Brain microvascular endothelial cell (primary cell): ENCODE results near the gene DAZAP2.

ENCODE experiments used
- DNase-seq: peaks from one replicate; pipeline ENCODE4 v3.0.0-alpha.2; 2020
- H3K27ac ChIP-seq: fragments of 250-450 bp; sonication (Bioruptor Pico); 2 replicates; pipeline ENCODE4 v1.5.1; 2020; ENCODE audit warnings: mild to moderate bottlenecking, moderate library complexity
- H3K27me3 ChIP-seq: fragments of 250-450 bp; sonication (Bioruptor Pico); replicated peaks from 2 replicates; pipeline ENCODE4 v1.5.1; 2020; ENCODE audit warnings: mild to moderate bottlenecking
- H3K36me3 ChIP-seq: fragments of 250-450 bp; sonication (Bioruptor Pico); replicated peaks from 2 replicates; pipeline ENCODE4 v1.5.1; 2020; ENCODE audit warnings: mild to moderate bottlenecking
- H3K4me3 ChIP-seq: 2 replicates; pipeline ENCODE4 v1.5.1; 2011; ENCODE audit warnings: low read depth, mild to moderate bottlenecking, control low read depth, low read length, moderate library complexity
- in situ Hi-C: cut with HindIII; loops from 2 replicates; pipeline ENCODE4 v1.10.0; 2017; ENCODE audit warnings: low sequenced_read_pairs, low pct_ligation_motif_present
- TF ChIP-seq, protein P1 (sequence below): IDR thresholded peaks from 2 replicates; pipeline ENCODE4 v1.5.1; 2011; ENCODE audit warnings: low read depth, mild to moderate bottlenecking, moderate library complexity, low read length, control low read depth, inconsistent platforms; ENCODE audit errors: missing control alignments

DAZAP2 gene

DNA sequence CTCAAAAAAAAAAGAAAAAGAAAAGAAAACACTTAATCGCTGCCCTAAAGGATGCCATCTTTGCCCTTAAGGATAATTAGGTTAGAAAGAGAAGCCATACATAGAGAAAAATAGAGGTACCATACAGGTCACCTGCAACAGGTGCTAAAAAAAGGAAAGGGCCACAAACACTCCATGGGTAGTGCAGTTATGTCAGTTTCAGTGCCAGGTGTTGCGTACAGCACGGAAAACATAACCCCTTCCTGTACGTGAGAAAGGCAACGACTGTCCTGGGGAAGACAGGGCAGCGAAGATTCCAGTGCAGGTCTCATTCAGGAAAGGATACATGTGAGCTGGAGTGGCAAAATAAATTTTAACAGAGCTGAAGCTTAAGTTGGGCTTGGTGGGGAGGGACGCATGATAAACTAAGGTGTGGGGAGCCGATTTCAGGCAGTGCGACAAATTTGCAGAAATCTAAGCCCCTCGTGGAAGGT is 553 bp upstream of the DAZAP2 start:
- in situ Hi-C loops: no loop called here
- peak overlapping the region; percentile 100 for H3K4me3 ChIP-seq
- H3K27me3 ChIP-seq: no peaks in the 10 kb centered on the region
- TF ChIP-seq, protein P1, sequence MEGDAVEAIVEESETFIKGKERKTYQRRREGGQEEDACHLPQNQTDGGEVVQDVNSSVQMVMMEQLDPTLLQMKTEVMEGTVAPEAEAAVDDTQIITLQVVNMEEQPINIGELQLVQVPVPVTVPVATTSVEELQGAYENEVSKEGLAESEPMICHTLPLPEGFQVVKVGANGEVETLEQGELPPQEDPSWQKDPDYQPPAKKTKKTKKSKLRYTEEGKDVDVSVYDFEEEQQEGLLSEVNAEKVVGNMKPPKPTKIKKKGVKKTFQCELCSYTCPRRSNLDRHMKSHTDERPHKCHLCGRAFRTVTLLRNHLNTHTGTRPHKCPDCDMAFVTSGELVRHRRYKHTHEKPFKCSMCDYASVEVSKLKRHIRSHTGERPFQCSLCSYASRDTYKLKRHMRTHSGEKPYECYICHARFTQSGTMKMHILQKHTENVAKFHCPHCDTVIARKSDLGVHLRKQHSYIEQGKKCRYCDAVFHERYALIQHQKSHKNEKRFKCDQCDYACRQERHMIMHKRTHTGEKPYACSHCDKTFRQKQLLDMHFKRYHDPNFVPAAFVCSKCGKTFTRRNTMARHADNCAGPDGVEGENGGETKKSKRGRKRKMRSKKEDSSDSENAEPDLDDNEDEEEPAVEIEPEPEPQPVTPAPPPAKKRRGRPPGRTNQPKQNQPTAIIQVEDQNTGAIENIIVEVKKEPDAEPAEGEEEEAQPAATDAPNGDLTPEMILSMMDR: no peak
- H3K27ac ChIP-seq: no peak overlapping the region
- no peak for DNase-seq
- H3K36me3 ChIP-seq: peaks cover 23% of the 10 kb centered on the region

DNA sequence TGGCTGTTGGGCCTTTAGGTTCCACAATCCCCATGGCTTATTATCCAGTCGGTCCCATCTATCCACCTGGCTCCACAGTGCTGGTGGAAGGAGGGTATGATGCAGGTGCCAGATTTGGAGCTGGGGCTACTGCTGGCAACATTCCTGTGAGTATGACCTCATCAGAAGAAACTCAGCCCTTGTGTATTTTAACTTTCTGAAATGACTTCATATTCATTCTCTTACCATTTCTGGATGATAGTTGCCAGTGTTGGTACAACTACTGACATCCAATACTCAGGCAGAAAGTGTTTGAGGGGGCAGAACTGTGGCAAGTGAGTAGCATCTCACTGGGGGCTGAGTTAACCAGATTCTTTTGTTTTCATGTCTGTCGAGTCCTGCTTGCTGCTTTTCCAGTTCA is 2.3 kb downstream of the DAZAP2 start:
- H3K27me3 ChIP-seq: no peaks in the 10 kb centered on the region
- peak; percentile 8 for DNase-seq
- TF ChIP-seq, protein P1: no peak
- H3K4me3 ChIP-seq: no peak overlapping the region
- H3K27ac ChIP-seq: no peak overlapping the region
- peaks cover 39% of the 10 kb centered on the region for H3K36me3 ChIP-seq
- in situ Hi-C loops: no loop called here

DNA sequence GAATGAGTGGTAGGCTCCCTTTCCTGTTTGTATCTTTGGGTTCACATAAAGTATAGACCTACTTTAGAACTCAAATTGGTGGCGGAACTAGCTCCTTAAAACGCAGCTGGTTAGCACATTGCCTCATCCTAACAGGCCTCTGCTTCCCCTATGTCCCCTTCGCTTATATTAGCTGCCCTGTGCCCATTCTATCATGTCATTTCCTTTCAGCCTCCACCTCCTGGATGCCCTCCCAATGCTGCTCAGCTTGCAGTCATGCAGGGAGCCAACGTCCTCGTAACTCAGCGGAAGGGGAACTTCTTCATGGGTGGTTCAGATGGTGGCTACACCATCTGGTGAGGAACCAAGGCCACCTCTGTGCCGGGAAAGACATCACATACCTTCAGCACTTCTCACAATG is 3.5 kb downstream of the DAZAP2 start:
- in situ Hi-C loops: no loop called here
- Histone ChIP-seq H3K36me3 (peaks cover 43% of the 10 kb centered on the region), H3K27me3 (no peaks in the 10 kb centered on the region), H3K27ac (no peak overlapping the region), H3K4me3 (no peak overlapping the region)
- no peak for DNase-seq
- TF ChIP-seq, protein P1: no peak

DNA sequence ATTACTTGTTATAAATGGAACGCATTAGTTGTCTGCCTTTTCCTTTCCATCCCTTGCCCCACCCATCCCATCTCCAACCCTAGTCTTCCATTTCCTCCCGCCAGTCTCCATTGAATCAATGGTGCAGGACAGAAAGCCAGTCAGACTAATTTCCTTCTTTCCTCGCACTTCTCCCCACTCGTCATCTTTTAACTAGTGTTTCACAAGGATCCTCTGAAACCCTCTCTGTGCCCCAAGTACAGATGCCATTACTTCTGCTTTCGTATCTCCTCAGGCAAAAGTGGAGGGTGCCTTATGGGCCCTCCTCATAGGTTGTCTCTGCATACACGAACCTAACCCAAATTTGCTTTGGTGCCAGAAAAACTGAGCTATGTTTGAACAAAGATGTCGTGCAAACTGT is 4.2 kb downstream of the DAZAP2 start:
- no peak for DNase-seq
- in situ Hi-C loops: no loop called here
- TF ChIP-seq, protein P1: no peak
- no peaks in the 10 kb centered on the region for H3K27me3 ChIP-seq
- no peak overlapping the region for H3K4me3 ChIP-seq
- H3K36me3 ChIP-seq: peaks cover 43% of the 10 kb centered on the region
- H3K27ac ChIP-seq: no peak overlapping the region

DNA sequence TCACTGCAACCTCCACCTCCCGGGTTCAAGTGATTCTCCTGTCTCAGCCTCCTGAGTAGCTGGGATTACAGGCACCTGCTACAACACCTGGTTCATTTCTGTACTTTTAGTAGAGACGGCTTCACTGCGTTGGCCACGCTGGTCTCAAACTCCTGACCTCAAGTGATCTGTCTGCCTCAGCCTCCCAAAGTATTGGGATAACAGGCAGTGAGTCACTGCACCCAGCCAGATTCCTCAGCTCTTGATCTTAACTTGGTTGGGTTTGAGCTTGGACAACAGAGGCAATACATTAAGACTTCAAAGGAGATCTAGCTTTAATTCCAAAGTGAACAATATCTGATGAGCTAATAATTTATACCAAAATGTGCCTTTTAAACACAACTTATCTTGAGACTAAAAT is 5.6 kb downstream of the DAZAP2 start:
- Histone ChIP-seq H3K4me3 (no peak overlapping the region), H3K27me3 (no peaks in the 10 kb centered on the region), H3K27ac (no peak overlapping the region), H3K36me3 (peaks cover 43% of the 10 kb centered on the region)
- peak; percentile 22 for DNase-seq
- in situ Hi-C loops: no loop called here
- TF ChIP-seq, protein P1: no peak
